Midbrain (tissue), 1 donor: ENCODE measurements around the gene FHAD1.

Experiments used
- DNase-seq: peaks from one replicate; lab custom pipeline; 2025; lab: John Stamatoyannopoulos, UW

Gene FHAD1

DNA sequence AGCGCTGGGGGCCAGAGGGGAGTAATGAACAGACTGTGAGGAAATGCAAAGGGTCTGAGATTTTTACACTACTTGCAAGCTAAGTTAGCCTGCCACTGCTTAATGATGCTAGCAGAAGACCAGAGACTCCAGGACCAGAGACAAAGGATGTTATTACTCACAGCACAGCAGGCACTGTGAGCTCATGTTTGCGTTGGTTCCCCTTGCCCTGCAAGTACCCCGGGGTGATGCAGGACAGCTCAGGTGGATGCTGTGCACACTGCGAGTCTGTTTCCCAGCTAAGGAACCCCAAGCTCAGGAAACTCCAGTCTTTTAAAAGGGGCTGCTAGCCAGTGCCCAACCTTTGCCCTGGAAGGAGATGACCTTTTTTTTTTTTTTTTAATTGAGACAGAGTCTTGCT lies 1.2 kb downstream of the FHAD1 start:
- DNase-seq, result no peak

DNA sequence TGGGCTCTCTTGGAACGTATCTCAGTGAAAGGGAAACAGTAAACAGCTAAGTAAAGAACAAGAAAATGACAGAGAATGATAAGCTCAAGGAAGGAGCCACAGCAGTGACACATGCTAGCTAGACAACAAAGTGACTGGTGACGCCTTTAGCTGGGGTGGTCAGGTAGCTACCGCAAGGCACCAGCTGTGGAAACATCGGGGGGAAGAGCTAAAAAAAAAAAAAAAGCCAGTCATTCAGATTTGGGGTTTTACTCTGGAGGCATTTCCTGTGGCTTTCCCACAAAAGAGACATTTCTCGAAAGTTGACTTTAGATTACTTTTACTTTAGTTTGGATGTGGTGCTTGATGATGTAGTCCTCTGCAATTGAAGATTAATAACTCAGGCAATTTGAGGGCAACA lies 2.1 kb downstream of the FHAD1 start:
- no peak for DNase-seq

DNA sequence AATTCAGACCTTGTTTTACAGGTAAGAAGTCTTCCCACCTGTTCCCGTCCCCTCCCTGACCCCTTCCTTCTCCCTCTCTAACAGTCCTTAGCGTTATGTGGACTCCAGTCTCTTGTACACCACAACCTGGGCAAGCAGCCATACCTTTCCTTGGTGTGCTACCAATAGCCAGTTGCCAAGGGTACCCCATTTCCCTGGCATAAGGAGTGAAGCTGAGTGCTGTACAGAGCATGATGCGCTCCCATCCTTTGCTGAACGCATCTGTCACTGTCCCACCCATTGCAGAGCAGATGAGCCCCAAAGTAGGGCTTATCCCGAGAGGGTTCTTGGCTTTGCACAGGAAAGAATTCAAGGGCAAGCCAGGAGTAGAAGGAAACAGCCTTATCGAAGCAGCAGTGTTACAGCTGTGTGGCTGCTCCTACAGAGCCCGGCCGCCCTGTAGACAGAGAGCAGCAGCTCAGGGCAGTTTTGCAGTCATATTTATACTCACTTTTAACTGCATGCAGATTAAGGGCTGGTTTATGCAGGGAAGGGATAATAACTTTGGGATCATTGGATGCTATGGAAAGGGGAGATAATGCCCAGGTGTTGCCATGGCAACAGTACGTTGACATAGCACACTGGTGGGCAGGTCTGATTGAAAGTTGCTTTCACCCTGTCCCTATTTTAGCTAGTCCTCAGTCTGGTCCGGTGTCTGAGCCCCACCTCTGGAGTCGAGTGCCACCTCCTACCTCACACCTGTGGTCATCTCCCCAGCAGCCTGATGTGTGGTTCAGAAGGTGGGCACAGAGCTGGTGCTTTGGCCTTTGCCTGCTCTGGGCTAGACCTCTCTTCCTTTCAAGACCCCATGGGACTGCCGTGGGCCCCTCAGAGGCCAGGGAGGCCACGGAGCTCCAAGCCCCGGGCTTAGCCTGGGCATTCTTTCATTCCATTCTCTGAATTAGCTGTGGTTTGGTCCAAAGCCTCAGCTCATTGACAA lies 5.1 kb downstream of the FHAD1 start:
- DNase-seq, result no peak

GRCh38 chr1:15254559-15254958 lies 7.5 kb downstream of the FHAD1 start:
- no peak for DNase-seq

- no peak for DNase-seq
Observed at GRCh38 chr1:15255582-15256149, 8.6 kb downstream of the FHAD1 start.

GRCh38 chr1:15256584-15256983 lies 9.6 kb downstream of the FHAD1 start:
- DNase-seq, result no peak

GRCh38 chr1:15257309-15257708 lies 10.3 kb downstream of the FHAD1 start:
- DNase-seq, result no peak

DNA sequence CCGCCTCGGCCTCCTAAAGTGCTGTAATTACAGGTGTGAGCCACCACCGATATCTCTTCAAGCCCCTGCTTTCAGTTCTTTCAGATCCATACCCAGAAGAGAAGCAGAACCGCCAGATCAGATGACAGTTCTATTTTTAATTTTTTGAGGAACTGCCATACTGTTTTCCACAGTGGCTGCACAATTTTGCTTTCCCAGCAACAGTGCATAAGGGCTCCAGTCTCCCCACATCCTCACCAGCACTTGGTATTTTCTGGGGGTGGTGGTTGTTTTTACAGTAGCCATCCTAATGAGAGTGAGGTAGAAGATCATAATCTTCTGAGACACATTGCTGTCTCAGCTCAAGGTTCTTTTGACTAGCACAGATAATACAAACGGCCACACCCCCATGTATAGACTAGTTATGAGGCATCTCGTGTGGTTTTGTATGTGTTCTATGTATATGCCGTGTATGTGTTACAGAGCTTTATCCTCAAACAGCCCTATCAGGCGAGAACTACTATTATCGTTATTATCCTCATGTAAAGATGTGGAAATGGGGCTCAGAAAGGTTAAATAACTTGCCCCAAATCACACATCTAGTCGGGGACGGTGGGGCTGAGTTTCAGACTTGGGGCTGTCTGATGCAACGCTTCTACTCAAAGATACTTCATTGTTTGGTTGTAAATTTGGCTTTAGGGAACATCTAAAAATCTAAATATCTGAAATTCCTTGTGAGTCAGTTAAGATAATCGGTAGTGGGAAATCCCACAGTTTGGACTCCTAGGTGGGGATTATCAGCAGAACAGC lies 12.0 kb downstream of the FHAD1 start:
- DNase-seq, result no peak

GRCh38 chr1:15259622-15260007 lies 12.6 kb downstream of the FHAD1 start:
- DNase-seq, result no peak

- DNase-seq, result no peak
Observed at GRCh38 chr1:15260418-15261154, 13.6 kb downstream of the FHAD1 start.

DNA sequence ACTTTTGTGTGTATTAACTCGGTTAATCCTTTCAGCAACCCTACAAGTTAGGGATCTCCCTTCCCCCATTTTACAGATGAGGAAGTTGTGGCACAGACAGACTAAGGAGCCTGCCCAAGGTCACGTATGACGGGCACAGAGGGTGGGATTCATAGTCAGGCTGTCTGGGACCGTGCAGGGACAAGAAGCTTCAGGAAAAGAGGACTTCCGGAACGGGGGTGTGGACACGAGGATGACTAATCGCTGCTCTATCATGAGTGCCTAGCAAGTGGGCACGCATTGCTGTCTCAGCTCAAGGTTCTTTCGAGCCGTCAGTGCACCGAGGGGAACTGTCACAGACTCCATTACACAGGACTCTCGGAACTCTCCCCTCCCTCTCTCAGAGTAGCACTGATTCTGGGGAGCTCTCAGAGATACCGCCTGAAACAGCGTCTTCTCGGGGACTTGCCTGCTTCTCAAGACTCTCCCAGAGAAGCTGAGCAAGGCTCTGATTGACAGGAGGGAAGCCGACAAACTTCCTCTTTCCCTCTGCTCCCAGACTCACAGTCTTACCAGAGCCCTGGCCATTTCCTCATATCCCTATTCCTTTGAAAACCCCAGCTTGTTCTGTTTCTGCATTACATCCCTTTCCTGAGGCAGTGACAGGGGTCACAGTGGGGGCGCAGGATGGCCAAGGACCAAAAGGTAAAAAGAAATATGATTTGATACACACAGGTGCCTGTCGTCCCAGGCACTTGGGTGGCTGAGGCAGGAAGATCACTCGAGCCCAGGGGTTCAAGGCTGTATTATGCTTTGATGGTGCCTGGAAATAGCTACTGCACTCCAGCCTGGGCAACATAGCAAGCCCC lies 14.4 kb downstream of the FHAD1 start:
- no peak for DNase-seq

GRCh38 chr1:15262003-15262377 lies 15.0 kb downstream of the FHAD1 start:
- no peak for DNase-seq

DNA sequence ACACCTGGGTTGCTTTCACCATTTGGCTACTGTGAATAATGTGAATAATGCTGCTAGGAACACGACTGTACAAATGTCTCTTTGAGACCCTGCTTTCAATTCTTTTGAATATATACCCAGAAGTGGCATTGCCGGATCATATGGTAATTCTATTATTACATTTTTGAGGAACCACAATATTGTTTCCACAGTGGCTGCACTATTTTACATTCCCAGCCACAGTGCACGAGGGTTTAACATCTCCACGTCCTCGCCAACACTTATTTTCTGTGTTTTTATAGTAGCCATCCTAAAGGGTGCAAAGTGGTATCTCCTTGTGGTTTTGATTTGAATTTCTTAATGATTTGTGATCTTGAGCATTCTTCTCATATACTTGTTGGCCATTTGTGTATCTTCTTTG lies 15.7 kb downstream of the FHAD1 start:
- no peak for DNase-seq

GRCh38 chr1:15264769-15265168 lies 17.7 kb downstream of the FHAD1 start:
- no peak for DNase-seq

DNA sequence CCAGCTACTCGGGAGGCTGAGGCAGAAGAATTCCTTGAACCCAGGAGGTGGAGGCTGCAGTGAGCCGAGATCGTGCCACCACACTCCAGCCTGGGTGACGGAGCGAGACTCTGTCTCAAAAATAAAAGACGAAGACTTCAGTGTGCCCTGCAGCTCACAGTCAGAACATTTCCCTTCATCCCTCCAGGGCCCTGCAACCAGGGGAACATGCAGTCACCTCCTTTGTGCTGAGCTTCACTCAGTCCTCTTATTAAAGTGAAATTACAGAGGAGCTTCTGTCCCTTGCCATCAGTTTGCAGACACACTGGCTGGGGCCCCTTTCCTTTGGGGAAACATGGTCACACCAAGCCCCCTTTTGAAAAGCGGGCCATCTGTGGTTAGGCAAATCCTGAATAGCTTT lies 24.2 kb downstream of the FHAD1 start:
- DNase-seq, result no peak

GRCh38 chr1:15272009-15272781 lies 25.2 kb downstream of the FHAD1 start:
- peak; percentile 76 for DNase-seq

DNA sequence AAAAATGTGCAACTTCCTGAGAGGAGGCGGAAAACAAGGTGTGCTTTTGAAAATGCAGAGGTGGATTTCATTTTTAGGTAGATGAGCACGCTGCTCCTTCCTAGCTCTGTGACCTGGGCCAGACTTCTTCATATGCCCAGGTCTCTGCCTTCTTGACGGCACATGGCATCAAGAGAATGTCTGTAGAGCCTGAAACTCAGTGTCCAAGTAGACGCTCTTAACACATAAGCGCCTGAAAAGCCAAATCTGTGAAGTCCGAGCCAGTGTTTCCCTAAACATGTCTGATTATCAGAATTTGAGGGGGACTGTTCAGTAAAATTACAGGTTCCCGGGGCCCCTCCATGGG lies 25.7 kb downstream of the FHAD1 start:
- no peak for DNase-seq

DNA sequence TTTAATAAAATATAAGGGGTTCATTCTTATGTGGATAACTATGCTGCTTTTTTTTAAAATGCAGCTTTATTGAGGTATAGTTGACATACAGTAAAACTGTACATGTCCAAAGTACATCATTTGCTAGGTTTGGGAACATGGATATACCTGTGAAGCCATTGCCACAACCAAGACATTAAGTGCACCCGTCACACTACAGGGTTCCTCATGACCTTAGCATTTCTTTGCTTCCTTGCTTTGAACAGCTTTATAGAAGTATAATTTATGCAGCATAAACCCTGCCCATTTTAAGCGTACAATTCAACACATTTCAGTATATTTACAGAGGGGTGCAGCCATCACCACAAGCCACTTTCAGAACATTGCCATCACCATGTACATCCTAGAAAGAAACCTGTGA lies 26.3 kb downstream of the FHAD1 start:
- no peak for DNase-seq

- peak; percentile 12 for DNase-seq
Observed at GRCh38 chr1:15275921-15276683, 29.1 kb downstream of the FHAD1 start.
